Measurements from ENCODE around the gene CYP19A1.

DNA sequence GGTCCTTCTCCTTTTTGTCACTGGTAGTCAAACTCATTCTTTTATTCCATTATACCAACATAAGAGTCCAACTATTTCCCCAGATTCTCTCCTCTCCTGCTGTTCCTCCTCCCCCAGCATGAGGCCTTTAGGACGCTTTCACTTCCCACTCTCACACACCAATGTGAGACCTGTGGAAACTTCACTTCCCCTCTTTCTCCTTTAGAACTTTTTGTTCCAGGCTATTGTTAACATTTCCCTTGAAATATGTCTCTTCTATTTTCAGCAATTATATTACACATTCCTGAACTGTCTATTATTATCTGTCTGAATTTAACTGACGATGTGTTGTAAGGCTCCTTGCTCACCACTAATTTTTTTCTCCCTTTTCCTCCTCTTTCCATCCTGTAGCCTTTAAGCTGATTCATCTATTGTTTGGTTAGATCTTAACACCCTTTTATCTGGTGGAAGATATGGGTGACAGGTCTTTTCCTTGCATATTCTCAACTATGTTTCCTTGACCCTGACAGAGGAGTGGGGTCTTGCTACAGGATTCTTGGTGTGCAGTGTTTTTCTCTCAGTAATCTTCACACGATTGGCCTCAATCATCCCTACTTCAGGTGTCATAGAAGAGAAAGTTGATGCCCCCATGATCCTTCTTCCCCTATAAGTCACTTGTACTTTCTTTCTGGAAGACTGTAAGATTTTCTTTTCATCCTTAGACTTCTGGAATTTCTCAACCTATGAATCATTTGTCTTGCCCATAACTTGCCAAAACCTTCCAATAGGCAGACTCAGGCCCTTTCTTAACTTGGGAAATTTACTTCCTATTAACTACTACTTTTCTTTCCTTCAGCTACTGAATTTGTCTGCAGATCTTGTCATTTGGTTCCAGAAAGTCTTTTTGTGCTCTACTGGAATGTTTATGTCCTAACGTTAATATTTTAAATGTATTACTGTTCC is 5.9 kb downstream of the CYP19A1 start:
- TF ChIP-seq, protein P1, sequence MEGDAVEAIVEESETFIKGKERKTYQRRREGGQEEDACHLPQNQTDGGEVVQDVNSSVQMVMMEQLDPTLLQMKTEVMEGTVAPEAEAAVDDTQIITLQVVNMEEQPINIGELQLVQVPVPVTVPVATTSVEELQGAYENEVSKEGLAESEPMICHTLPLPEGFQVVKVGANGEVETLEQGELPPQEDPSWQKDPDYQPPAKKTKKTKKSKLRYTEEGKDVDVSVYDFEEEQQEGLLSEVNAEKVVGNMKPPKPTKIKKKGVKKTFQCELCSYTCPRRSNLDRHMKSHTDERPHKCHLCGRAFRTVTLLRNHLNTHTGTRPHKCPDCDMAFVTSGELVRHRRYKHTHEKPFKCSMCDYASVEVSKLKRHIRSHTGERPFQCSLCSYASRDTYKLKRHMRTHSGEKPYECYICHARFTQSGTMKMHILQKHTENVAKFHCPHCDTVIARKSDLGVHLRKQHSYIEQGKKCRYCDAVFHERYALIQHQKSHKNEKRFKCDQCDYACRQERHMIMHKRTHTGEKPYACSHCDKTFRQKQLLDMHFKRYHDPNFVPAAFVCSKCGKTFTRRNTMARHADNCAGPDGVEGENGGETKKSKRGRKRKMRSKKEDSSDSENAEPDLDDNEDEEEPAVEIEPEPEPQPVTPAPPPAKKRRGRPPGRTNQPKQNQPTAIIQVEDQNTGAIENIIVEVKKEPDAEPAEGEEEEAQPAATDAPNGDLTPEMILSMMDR (IDR thresholded peaks at IDR 0.05; ENCODE audit: low read length): no peak
- no peak for TF ChIP-seq EZH2 (IDR thresholded peaks at IDR 0.05; ENCODE audit: borderline replicate concordance, low read length)

All from OCI-LY1 (cell line).